Esophagus muscularis mucosa (tissue), 4 donors: Measurements from ENCODE around the gene CCDC87.

Experiments used
- CTCF ChIP-seq, 3 experiments: fragments of 200-600 bp in 2 of 3; fragments of 450-650 bp in 1 of 3; sonication (generic) in 2 of 3; IDR thresholded peaks; one replicate each; pipeline ENCODE4 v1.5.1; 2017 to 2019; ENCODE audit warnings: antibody characterized with exemption in 3 of 3, mild to moderate bottlenecking in 2 of 3, moderate library complexity in 1 of 3
- EP300 ChIP-seq: sonication (generic); formaldehyde crosslinking; IDR thresholded peaks from one replicate; pipeline ENCODE4 v1.6.1; 2017; ENCODE audit warnings: antibody characterized with exemption
- POLR2A ChIP-seq: fragments of 450-650 bp; IDR thresholded peaks from one replicate; pipeline ENCODE4 v1.6.1; 2017; ENCODE audit warnings: antibody characterized with exemption, moderate library complexity, mild to moderate bottlenecking, low read depth
- POLR2AphosphoS5 ChIP-seq, 2 donors: sonication (generic); formaldehyde crosslinking; IDR thresholded peaks; one replicate each; pipeline ENCODE4 v1.6.1; 2017; ENCODE audit warnings: antibody characterized with exemption in 2 of 2

GRCh38 chr11:66543263-66544107, 49.4 kb downstream of the CCDC87 start:
- no peak for TF ChIP-seq POLR2A
- TF ChIP-seq CTCF (IDR thresholded peaks at IDR 0.05), result peak; percentile 19 to 49 (median 29)
- TF ChIP-seq EP300, result no peak
- peak in 1 of 2 donors; percentile 43 for TF ChIP-seq POLR2AphosphoS5 (IDR thresholded peaks at IDR 0.05)
